Stimulated activated CD8-positive, alpha-beta memory T cell treated with anti-CD3 and anti-CD28 coated beads, Interleukin-7, amount 100 ng/mL, for 48 hours (primary cell): ENCODE data around the gene HLA-DMB.

Source experiments
- DNase-seq, 2 donors: peaks; one replicate each; pipeline ENCODE4 v3.0.0-alpha.2; 2020; ENCODE audit warnings: low read depth in 1 of 2; ENCODE audit errors: extremely low read depth in 1 of 2

HLA-DMB gene

GRCh38 chr6:32940656-32941213, at the start of gene HLA-DMB:
Gene HLA-DMB, minus strand, starts transcription at chr6:32941028. Its CDS starts 221 bp downstream, at chr6:32940807.
- no peak for DNase-seq

DNA sequence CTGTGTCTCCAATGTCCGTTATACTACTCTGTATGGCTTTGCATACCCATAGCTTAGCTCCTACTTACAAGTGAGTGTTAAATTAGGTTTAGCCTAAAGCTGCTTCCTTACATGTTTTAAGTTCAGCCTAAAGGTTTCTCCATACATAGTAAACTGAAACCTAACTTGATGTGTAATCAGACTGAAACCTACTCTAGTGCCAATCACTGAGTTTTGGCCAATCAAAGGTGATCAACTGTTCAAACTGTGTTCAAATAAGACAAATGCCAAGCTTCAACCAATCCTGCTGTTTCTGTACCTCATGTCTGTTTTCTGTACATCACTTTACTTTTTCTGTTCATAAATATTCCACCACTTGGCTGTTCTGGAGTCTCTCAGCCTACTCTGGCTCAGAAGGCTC, 48.5 kb upstream of the HLA-DMB start:
- DNase-seq: no peak

DNA sequence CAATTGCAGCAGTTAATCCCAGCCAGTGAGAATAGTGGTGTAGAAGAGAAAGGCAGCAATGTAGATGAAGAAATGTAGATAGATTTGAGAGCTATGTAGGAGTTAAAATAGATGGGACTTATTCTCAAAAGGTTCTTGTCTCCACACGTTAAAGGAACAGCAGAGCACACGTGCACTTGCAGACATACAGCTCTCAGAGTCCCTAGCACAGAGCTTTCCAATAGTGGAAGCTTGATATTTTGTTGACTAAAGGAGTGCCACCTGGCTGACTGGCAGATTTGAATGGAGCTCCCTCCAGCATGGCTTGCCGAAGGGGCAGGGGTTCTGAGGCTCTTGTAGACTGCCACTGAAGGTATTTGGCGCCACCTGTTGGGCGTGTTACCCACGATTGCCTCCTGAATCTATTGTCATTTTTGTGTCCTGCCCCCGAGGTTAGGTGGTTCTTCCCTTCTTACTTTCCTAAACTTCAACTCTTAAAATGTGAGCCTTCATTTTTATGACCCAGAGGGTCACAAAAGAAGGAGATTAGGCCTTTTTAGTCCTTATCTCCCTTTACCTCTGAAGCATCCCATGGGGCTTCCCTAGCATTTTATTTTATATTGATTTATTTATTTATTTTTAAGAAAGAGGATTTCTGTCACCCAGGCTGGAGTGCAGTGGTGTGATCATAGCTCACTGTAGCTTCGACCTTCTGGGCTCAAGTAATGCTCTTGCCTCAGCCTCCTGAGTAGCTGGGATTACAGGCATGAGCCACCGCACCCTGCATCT, 44.0 kb upstream of the HLA-DMB start:
- peak; percentile 55 to 81 for DNase-seq

GRCh38 chr6:32983964-32984621, 43.3 kb upstream of the HLA-DMB start:
- no peak for DNase-seq

GRCh38 chr6:32983493-32983848, 42.6 kb upstream of the HLA-DMB start:
- no peak for DNase-seq

GRCh38 chr6:32982702-32983492, 42.1 kb upstream of the HLA-DMB start:
- no peak for DNase-seq

- no peak for DNase-seq
These were observed 41.4 kb upstream of the HLA-DMB start for GRCh38 chr6:32982084-32982701.

GRCh38 chr6:32980488-32981038, 39.7 kb upstream of the HLA-DMB start:
- DNase-seq: no peak

DNA sequence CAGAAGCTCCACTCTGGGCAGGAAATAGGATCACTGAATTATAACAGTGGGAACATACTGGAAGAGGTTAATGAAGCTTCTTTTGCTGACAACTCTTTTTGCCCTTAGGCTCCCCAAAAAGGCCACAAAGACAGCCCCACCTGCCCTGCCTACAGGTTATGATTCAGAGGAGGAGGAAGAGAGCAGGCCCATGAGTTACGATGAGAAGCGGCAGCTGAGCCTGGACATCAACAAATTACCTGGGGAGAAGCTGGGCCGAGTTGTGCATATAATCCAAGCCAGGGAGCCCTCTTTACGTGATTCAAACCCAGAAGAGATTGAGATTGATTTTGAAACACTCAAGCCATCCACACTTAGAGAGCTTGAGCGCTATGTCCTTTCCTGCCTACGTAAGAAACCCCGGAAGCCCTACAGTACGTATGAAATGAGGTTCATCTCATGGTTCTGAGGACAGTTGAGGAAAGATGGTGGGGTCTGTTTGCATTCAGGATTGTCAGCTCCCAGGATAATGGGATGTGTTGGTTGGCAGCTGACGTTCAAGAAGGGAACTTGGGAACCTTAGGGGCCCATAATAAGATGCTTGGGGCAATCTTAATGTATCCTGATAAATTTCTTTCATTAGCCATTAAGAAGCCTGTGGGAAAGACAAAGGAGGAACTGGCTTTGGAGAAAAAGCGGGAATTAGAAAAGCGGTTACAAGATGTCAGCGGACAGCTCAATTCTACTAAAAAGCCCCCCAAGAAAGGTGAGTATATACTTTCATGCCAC, 39.1 kb upstream of the HLA-DMB start:
- no peak for DNase-seq

DNA sequence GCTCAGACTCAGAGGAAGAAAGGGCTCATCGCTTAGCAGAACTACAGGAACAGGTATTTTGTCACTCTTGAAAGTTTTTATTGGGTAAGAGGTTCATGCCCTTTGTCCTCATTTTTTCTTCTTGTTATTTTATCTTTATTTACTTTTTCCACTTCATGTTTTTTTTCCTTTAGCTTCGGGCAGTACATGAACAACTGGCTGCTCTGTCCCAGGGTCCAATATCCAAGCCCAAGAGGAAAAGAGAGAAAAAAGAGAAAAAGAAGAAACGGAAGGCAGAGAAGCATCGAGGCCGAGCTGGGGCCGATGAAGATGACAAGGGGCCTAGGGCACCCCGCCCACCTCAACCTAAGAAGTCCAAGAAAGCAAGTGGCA, 37.1 kb upstream of the HLA-DMB start:
- DNase-seq: no peak

- DNase-seq: no peak
These were observed 36.6 kb upstream of the HLA-DMB start for GRCh38 chr6:32977272-32977952.

DNA sequence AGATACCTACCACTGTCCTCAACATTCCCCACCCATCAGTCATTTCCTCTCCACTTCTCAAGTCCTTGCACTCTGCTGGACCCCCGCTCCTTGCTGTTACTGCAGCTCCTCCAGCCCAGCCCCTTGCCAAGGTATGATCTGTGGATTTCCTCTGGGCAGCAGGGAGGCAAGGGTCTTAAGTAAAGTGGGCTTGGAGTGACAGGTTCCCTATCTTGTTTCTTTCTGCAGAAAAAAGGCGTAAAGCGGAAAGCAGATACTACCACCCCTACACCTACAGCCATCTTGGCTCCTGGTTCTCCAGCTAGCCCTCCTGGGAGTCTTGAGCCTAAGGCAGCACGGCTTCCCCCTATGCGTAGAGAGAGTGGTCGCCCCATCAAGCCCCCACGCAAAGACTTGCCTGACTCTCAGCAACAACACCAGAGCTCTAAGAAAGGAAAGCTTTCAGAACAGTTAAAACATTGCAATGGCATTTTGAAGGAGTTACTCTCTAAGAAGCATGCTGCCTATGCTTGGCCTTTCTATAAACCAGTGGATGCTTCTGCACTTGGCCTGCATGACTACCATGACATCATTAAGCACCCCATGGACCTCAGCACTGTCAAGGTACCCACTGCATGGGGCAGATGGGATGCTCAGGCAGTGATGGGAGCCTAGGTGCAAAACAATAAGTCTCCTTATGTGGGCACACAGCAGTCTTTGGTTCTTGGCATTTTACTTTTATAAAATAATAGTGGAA, 35.7 kb upstream of the HLA-DMB start:
- DNase-seq: no peak

- DNase-seq: no peak
These were observed 35.1 kb upstream of the HLA-DMB start for GRCh38 chr6:32975886-32976285.

DNA sequence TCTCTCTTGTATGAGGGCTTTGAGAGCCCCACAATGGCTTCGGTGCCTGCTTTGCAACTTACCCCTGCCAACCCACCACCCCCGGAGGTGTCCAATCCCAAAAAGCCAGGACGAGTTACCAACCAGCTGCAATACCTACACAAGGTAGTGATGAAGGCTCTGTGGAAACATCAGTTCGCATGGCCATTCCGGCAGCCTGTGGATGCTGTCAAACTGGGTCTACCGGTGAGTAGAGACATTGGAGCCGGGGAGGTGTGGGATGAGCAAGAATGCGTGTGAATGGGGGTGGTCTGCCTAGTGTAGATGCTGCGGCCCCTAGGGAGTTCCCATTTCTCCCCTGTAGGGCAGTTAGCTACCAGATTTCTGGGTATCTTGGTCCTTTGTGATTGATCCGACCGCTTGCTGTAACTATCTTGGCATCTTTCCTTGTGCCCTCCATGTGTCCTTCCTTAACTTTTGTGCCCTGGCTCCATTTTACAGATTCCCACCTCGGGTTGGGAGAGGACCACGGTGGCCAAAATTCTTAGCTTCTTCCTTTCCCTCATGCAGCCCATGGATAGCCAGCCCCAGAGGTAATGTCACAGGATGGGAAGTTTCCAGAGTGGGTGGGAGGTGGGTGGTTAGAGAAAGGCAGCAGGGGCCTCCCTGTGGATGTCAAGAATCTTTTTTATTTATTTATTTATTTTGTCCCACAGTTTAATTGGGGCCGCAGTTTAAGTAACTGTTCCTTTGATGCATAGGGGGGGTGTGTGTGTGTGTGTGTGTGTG, 33.9 kb upstream of the HLA-DMB start:
- DNase-seq: no peak

DNA sequence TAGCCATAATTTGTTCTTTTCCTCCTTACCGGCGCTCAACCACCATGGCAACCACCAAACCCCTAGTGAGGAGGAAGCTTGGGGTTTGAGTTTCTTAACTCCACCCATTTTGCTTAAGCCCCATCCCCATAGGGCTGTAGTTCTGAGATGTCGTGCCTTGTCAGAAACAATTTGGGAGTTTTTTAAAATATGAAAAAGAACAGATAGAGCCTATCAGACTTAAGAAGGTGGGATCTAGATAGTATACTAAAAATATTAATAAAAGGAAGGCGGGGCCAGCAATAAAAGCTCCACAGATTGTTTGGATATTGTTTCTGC, 33.1 kb upstream of the HLA-DMB start:
- DNase-seq: no peak

- no peak for DNase-seq
These were observed 32.6 kb upstream of the HLA-DMB start for GRCh38 chr6:32973144-32974015.
